ENCODE results near the gene PDF. TPM values are rescaled to one million over a fixed set of nuclear protein-coding genes. Genes with fewer than 3 reads are reported as not detected.
A peak's percentile ranks its signal among the peaks of the same experiment; 100 is the strongest.

Gene PDF
- 10 to 100 TPM; 16.8 to 31.3 TPM for total RNA-seq
- polyA plus RNA-seq = 10 to 100 TPM; 22.2 to 24.0 TPM

GRCh38 chr16:69330286-69331109 is at the start of gene PDF:
PDF (minus strand) TSS chr16:69330588; CDS start chr16:69330570, 18 bp downstream.
- Histone ChIP-seq H3K4me3 (ENCODE audit: low read depth in 1 of 3, low read length in 3 of 3) (peak within 1 kb of the TSS; percentile 55 to 88 (median 83)), H3K4me1 (ENCODE audit: control insufficient read depth in 4 of 4, insufficient read depth in 4 of 4, low read length in 3 of 4) (peaks cover 15 to 54% (median 37%) of the 10 kb centered on the region in 4 donors), H3K27ac (ENCODE audit: low read depth in 1 of 2, low read length in 2 of 2) (peak within 1 kb of the TSS; percentile 85 to 87), H3K9me3 (ENCODE audit: control insufficient read depth in 4 of 4, low read length in 3 of 4) (no peaks in the 10 kb centered on the region), H3K36me3 (ENCODE audit: control insufficient read depth in 4 of 4, insufficient read depth in 3 of 4, low read depth in 1 of 4, low read length in 3 of 4) (peaks cover 13 to 32% (median 20%) of the 10 kb centered on the region in 4 donors), H3K27me3 (ENCODE audit: control insufficient read depth in 4 of 4, insufficient read depth in 4 of 4, low read length in 3 of 4) (no peaks in the 10 kb centered on the region), H3K9ac (ENCODE audit: low read depth in 1 of 2, low read length in 2 of 2) (peak within 1 kb of the TSS; percentile 8 to 60)
- peak; percentile 91 for DNase-seq (ENCODE audit: low spot score)
- under 1% methylated on average over 93 of the region's 93 CpGs for WGBS
- TF ChIP-seq SP1 (IDR thresholded peaks at IDR 0.05) (peak; percentile 61), YY1 (IDR thresholded peaks at IDR 0.05) (no peak), ATF3 (IDR thresholded peaks at IDR 0.05) (no peak), REST (IDR thresholded peaks at IDR 0.05) (peak; percentile 35), GABPA (IDR thresholded peaks at IDR 0.05 in 1 of 2, conservative IDR thresholded peaks at IDR 0.05 in 1 of 2) (peak; percentile 50 to 88), EGR1 (IDR thresholded peaks at IDR 0.05; ENCODE audit: low read depth in 2 of 2) (peak in 1 of 2 donors; percentile 36), MAX (IDR thresholded peaks at IDR 0.05) (no peak), HNF4A (conservative IDR thresholded peaks at IDR 0.05) (peak in 1 of 2 donors; percentile 25), RAD21 (IDR thresholded peaks at IDR 0.05) (peak in 1 of 2 donors; percentile 48)

- Histone ChIP-seq H3K27ac (ENCODE audit: low read depth in 1 of 2, low read length in 2 of 2) (no peak overlapping the region), H3K4me1 (ENCODE audit: control insufficient read depth in 4 of 4, insufficient read depth in 4 of 4, low read length in 3 of 4) (peaks cover 0 to 2% (median 0%) of the 10 kb centered on the region in 4 donors), H3K9me3 (ENCODE audit: control insufficient read depth in 4 of 4, low read length in 3 of 4) (no peaks in the 10 kb centered on the region), H3K36me3 (ENCODE audit: control insufficient read depth in 4 of 4, insufficient read depth in 3 of 4, low read depth in 1 of 4, low read length in 3 of 4) (peaks cover 5 to 44% (median 34%) of the 10 kb centered on the region in 4 donors), H3K4me3 (ENCODE audit: low read depth in 1 of 3, low read length in 3 of 3) (no peak overlapping the region), H3K27me3 (ENCODE audit: control insufficient read depth in 4 of 4, insufficient read depth in 4 of 4, low read length in 3 of 4) (no peaks in the 10 kb centered on the region), H3K9ac (ENCODE audit: low read depth in 1 of 2, low read length in 2 of 2) (no peak overlapping the region)
- no peak for TF ChIP-seq HNF4A (conservative IDR thresholded peaks at IDR 0.05)
- TF ChIP-seq NR2F2 (IDR thresholded peaks at IDR 0.05) = no peak
- TF ChIP-seq EGR1 (IDR thresholded peaks at IDR 0.05; ENCODE audit: low read depth in 2 of 2) = no peak
- no peak for TF ChIP-seq HNF4G (IDR thresholded peaks at IDR 0.05)
- TF ChIP-seq GABPA (IDR thresholded peaks at IDR 0.05 in 1 of 2, conservative IDR thresholded peaks at IDR 0.05 in 1 of 2) = no peak
- TF ChIP-seq ZBTB33 (IDR thresholded peaks at IDR 0.05) = no peak
- no peak for TF ChIP-seq REST (IDR thresholded peaks at IDR 0.05)
- TF ChIP-seq YY1 (IDR thresholded peaks at IDR 0.05) = no peak
- no peak for TF ChIP-seq TAF1 (conservative IDR thresholded peaks at IDR 0.05)
- TF ChIP-seq JUND (IDR thresholded peaks at IDR 0.05) = no peak
- no peak for TF ChIP-seq FOXA1 (IDR thresholded peaks at IDR 0.05)
- no peak for DNase-seq (ENCODE audit: low spot score)
- 81% methylated on average over 1 of the region's 1 CpG for WGBS
These were observed 48.4 kb upstream of the PDF start for GRCh38 chr16:69378760-69379159.

All from liver (tissue), 9 donors.